ENCODE results near the gene IKZF4.
A peak's percentile ranks its signal among the peaks of the same experiment; 100 is the strongest.
"Not testable (repeated sequence)": the region's sequence is repeated elsewhere in the genome, so short reads cannot be mapped to it uniquely, and the experiment has no call there.

The IKZF4 gene

DNA sequence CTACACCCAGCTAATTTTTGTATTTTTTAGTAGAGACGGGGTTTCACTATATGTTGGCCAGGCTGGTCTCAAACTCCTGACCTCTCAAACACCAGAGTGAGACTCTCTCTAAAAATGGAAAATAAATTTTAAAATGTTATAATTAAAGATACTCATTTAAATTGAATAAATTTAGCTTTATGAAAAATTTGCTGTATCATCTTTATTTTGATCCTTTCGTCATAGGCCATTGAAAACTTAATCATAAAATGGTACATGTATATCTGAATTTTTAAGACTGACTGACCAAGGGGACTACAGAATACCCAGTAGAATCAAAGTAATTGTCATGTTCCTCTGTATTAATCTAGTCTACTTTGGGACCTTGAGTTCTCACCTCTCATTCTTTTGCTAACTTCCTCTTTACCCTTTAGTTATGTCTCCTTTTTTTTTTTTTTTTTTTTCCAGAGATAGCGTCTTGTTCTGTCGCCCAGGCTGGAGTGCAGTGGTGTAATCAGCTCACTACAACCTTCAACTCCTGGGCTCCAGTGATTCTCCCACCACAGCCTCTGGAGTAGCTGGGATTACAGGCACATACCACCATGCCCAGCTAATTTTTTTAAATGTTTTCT, 37.5 kb upstream of the IKZF4 start:
- no peaks in the 10 kb centered on the region for H3K9me3 ChIP-seq (ENCODE audit: control insufficient read depth, low read length)
- H3K9ac ChIP-seq (ENCODE audit: low read length) = no peak overlapping the region
- DNase-seq (ENCODE audit: low read depth) = no peak
- H3K36me3 ChIP-seq (ENCODE audit: control insufficient read depth, insufficient read depth, low read length, severe bottlenecking) = peaks cover 57% of the 10 kb centered on the region
- H3K4me3 ChIP-seq (ENCODE audit: low read length) = no peak overlapping the region
- no peaks in the 10 kb centered on the region for H3K4me1 ChIP-seq (ENCODE audit: control insufficient read depth, insufficient read depth, low read length)
- H3K27me3 ChIP-seq (replicated peaks; ENCODE audit: control insufficient read depth, insufficient read depth, low read length) = no peaks in the 10 kb centered on the region

GRCh38 chr12:55984861-55985260, 36.0 kb upstream of the IKZF4 start:
- H3K27me3 ChIP-seq (replicated peaks; ENCODE audit: control insufficient read depth, insufficient read depth, low read length) = no peaks in the 10 kb centered on the region
- H3K36me3 ChIP-seq (ENCODE audit: control insufficient read depth, insufficient read depth, low read length, severe bottlenecking) = peaks cover 63% of the 10 kb centered on the region
- H3K9ac ChIP-seq (ENCODE audit: low read length) = no peak overlapping the region
- no peaks in the 10 kb centered on the region for H3K9me3 ChIP-seq (ENCODE audit: control insufficient read depth, low read length)
- no peak overlapping the region for H3K4me3 ChIP-seq (ENCODE audit: low read length)
- DNase-seq (ENCODE audit: low read depth) = no peak
- no peaks in the 10 kb centered on the region for H3K4me1 ChIP-seq (ENCODE audit: control insufficient read depth, insufficient read depth, low read length)

DNA sequence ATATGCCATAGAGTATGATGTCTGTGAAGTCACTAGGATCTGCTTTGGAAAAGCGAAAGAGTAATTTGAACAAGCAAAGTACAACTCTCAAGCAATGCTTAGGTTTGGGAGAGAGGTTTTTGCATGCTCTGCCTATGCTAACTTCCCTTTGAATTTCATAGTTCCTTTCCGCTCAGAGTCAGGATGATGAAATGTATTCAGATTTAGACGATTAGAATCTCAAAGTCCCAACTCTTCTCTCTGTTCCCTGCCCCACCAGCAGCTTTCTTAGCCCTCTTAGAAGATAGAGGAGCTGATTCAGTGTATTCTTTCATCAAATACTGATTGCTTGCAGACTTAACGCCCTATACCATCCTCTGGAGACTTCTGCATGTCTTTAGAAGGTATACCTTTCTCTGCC, 35.5 kb upstream of the IKZF4 start:
- H3K4me1 ChIP-seq (ENCODE audit: control insufficient read depth, insufficient read depth, low read length) = no peaks in the 10 kb centered on the region
- no peaks in the 10 kb centered on the region for H3K9me3 ChIP-seq (ENCODE audit: control insufficient read depth, low read length)
- H3K9ac ChIP-seq (ENCODE audit: low read length) = no peak overlapping the region
- H3K27me3 ChIP-seq (replicated peaks; ENCODE audit: control insufficient read depth, insufficient read depth, low read length) = no peaks in the 10 kb centered on the region
- peaks cover 64% of the 10 kb centered on the region for H3K36me3 ChIP-seq (ENCODE audit: control insufficient read depth, insufficient read depth, low read length, severe bottlenecking)
- no peak for DNase-seq (ENCODE audit: low read depth)
- no peak overlapping the region for H3K4me3 ChIP-seq (ENCODE audit: low read length)

DNA sequence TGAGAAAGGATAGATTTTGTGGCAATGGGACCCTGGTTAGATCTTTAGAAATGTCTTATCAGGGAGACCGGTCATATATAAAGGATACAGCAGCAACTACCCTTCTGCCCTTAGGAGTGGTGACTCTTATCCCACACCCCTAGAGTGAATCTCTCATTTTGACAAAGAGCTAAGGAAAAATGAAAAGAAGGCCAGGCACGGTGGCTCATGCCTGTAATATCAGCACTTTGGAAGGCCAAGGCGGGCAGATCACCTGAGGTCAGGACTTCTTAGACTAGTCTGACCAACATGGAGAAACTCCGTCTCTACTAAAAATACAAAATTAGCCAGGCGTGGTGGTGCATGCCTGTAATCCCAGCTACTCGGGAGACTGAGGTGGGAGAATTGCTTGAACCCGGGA, 34.9 kb upstream of the IKZF4 start:
- H3K27me3 ChIP-seq (replicated peaks; ENCODE audit: control insufficient read depth, insufficient read depth, low read length); H3K4me1 ChIP-seq (ENCODE audit: control insufficient read depth, insufficient read depth, low read length); H3K4me3 ChIP-seq (ENCODE audit: low read length); H3K9me3 ChIP-seq (ENCODE audit: control insufficient read depth, low read length); DNase-seq (ENCODE audit: low read depth); H3K9ac ChIP-seq (ENCODE audit: low read length): not testable (repeated sequence)
- H3K36me3 ChIP-seq (ENCODE audit: control insufficient read depth, insufficient read depth, low read length, severe bottlenecking) = peaks cover 69% of the 10 kb centered on the region

- Histone ChIP-seq H3K4me1 (ENCODE audit: control insufficient read depth, insufficient read depth, low read length) (no peaks in the 10 kb centered on the region), H3K9ac (ENCODE audit: low read length) (no peak overlapping the region), H3K9me3 (ENCODE audit: control insufficient read depth, low read length) (no peaks in the 10 kb centered on the region), H3K4me3 (ENCODE audit: low read length) (no peak overlapping the region), H3K27me3 (replicated peaks; ENCODE audit: control insufficient read depth, insufficient read depth, low read length) (no peaks in the 10 kb centered on the region), H3K36me3 (ENCODE audit: control insufficient read depth, insufficient read depth, low read length, severe bottlenecking) (peaks cover 77% of the 10 kb centered on the region)
- no peak for DNase-seq (ENCODE audit: low read depth)
Measured at GRCh38 chr12:55991110-55991509, 29.7 kb upstream of the IKZF4 start.

DNA sequence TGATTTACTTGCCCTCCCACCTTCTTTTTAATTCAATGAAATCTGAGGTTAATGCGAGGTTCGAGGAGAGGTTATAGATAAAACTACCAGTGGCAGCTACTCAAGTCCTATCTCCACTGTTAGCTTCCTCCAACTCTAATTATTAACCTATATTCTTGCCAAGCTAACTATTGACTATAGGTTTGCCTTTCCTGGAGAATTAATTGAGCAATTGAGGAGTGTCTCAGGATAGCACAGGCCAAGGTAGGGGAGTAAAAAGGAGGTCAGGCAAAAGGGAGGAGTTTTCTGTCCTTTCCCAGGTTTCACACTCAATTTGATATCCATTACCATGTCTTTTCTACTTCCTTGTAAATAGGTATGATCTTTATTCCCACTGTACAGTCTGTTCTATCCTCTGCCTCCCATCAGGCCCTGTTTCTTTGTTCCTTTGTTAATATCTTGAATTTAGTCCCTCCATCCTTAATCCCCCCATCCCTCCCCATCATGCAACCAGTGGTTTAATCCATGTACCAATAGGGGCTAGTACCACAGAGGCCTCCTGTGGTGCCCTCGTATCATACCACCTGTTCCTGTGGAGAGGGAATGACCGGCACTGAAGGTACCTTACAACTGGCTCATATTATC, 27.5 kb upstream of the IKZF4 start:
- peak overlapping the region; percentile 42 for H3K9ac ChIP-seq (ENCODE audit: low read length)
- H3K4me1 ChIP-seq (ENCODE audit: control insufficient read depth, insufficient read depth, low read length) = peaks cover 15% of the 10 kb centered on the region
- H3K9me3 ChIP-seq (ENCODE audit: control insufficient read depth, low read length) = no peaks in the 10 kb centered on the region
- H3K36me3 ChIP-seq (ENCODE audit: control insufficient read depth, insufficient read depth, low read length, severe bottlenecking) = peaks cover 61% of the 10 kb centered on the region
- no peak for DNase-seq (ENCODE audit: low read depth)
- H3K27me3 ChIP-seq (replicated peaks; ENCODE audit: control insufficient read depth, insufficient read depth, low read length) = no peaks in the 10 kb centered on the region
- no peak overlapping the region for H3K4me3 ChIP-seq (ENCODE audit: low read length)

GRCh38 chr12:55995366-55995765, 25.5 kb upstream of the IKZF4 start:
- peaks cover 52% of the 10 kb centered on the region for H3K36me3 ChIP-seq (ENCODE audit: control insufficient read depth, insufficient read depth, low read length, severe bottlenecking)
- no peak overlapping the region for H3K9ac ChIP-seq (ENCODE audit: low read length)
- no peak for DNase-seq (ENCODE audit: low read depth)
- no peak overlapping the region for H3K4me3 ChIP-seq (ENCODE audit: low read length)
- H3K9me3 ChIP-seq (ENCODE audit: control insufficient read depth, low read length) = no peaks in the 10 kb centered on the region
- H3K4me1 ChIP-seq (ENCODE audit: control insufficient read depth, insufficient read depth, low read length) = peaks cover 16% of the 10 kb centered on the region
- no peaks in the 10 kb centered on the region for H3K27me3 ChIP-seq (replicated peaks; ENCODE audit: control insufficient read depth, insufficient read depth, low read length)

- Histone ChIP-seq H3K4me1 (ENCODE audit: control insufficient read depth, insufficient read depth, low read length) (peaks cover 16% of the 10 kb centered on the region), H3K27me3 (replicated peaks; ENCODE audit: control insufficient read depth, insufficient read depth, low read length) (no peaks in the 10 kb centered on the region), H3K36me3 (ENCODE audit: control insufficient read depth, insufficient read depth, low read length, severe bottlenecking) (peaks cover 43% of the 10 kb centered on the region), H3K9ac (ENCODE audit: low read length) (peak overlapping the region; percentile 99), H3K4me3 (ENCODE audit: low read length) (peak overlapping the region; percentile 98), H3K9me3 (ENCODE audit: control insufficient read depth, low read length) (no peaks in the 10 kb centered on the region)
- DNase-seq (ENCODE audit: low read depth) = peak; percentile 90
Measured at GRCh38 chr12:55996201-55996714, 24.6 kb upstream of the IKZF4 start.

GRCh38 chr12:55996715-55997534, 23.9 kb upstream of the IKZF4 start, which contains the start of gene SUOX:
Gene SUOX, plus strand, starts transcription at chr12:55997276. Its CDS starts 4,946 bp downstream, at chr12:56002222.
- H3K4me3 ChIP-seq (ENCODE audit: low read length) = peak within 1 kb of the TSS; percentile 98
- peaks cover 38% of the 10 kb centered on the region for H3K36me3 ChIP-seq (ENCODE audit: control insufficient read depth, insufficient read depth, low read length, severe bottlenecking)
- peak; percentile 98 for DNase-seq (ENCODE audit: low read depth)
- H3K4me1 ChIP-seq (ENCODE audit: control insufficient read depth, insufficient read depth, low read length) = peaks cover 16% of the 10 kb centered on the region
- no peaks in the 10 kb centered on the region for H3K9me3 ChIP-seq (ENCODE audit: control insufficient read depth, low read length)
- H3K27me3 ChIP-seq (replicated peaks; ENCODE audit: control insufficient read depth, insufficient read depth, low read length) = no peaks in the 10 kb centered on the region
- peak within 1 kb of the TSS; percentile 99 for H3K9ac ChIP-seq (ENCODE audit: low read length)

- DNase-seq (ENCODE audit: low read depth) = no peak
- peak overlapping the region; percentile 98 for H3K4me3 ChIP-seq (ENCODE audit: low read length)
- H3K27me3 ChIP-seq (replicated peaks; ENCODE audit: control insufficient read depth, insufficient read depth, low read length) = no peaks in the 10 kb centered on the region
Measured at GRCh38 chr12:55997535-55997859, 23.3 kb upstream of the IKZF4 start.

DNA sequence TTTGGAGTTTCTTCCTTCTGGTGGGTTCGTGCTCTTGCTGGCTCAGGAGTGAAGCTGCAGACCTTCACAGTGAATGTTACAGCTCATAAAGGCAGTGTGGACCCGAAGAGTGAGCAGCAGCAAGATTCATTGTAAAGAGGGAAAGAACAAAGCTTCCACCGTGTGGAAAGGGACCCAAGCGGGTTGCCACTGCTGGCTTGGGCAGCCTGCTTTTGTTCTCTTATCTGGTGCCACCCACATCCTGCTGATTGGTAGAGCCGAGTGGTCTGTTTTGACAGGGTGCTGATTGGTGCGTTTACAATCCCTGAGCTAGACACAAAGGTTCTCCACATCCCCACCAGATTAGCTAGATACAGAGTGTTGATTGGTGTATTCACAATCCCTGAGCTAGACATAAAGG, 21.3 kb upstream of the IKZF4 start:
- peaks cover 16% of the 10 kb centered on the region for H3K4me1 ChIP-seq (ENCODE audit: control insufficient read depth, insufficient read depth, low read length)
- H3K9me3 ChIP-seq (ENCODE audit: control insufficient read depth, low read length); H3K4me3 ChIP-seq (ENCODE audit: low read length); H3K27me3 ChIP-seq (replicated peaks; ENCODE audit: control insufficient read depth, insufficient read depth, low read length); H3K9ac ChIP-seq (ENCODE audit: low read length); DNase-seq (ENCODE audit: low read depth): not testable (repeated sequence)
- peaks cover 33% of the 10 kb centered on the region for H3K36me3 ChIP-seq (ENCODE audit: control insufficient read depth, insufficient read depth, low read length, severe bottlenecking)

More at GRCh38 chr12:55997535-55997859, 23.3 kb upstream of the IKZF4 start:
- peak overlapping the region; percentile 99 for H3K9ac ChIP-seq (ENCODE audit: low read length)
- peaks cover 16% of the 10 kb centered on the region for H3K4me1 ChIP-seq (ENCODE audit: control insufficient read depth, insufficient read depth, low read length)
- H3K9me3 ChIP-seq (ENCODE audit: control insufficient read depth, low read length) = no peaks in the 10 kb centered on the region
- H3K36me3 ChIP-seq (ENCODE audit: control insufficient read depth, insufficient read depth, low read length, severe bottlenecking) = peaks cover 38% of the 10 kb centered on the region

All from adipocyte (in vitro differentiated cells).